Kidney capillary endothelial cell (primary cell): ENCODE results near the gene UCHL5.
"Not testable (repeated sequence)": the region's sequence is repeated elsewhere in the genome, so short reads cannot be mapped to it uniquely, and the experiment has no call there.

Experiments
- DNase-seq: peaks from one replicate; pipeline ENCODE4 v3.0.0-alpha.2; 2018; ENCODE audit warnings: low spot score

Gene UCHL5

DNA sequence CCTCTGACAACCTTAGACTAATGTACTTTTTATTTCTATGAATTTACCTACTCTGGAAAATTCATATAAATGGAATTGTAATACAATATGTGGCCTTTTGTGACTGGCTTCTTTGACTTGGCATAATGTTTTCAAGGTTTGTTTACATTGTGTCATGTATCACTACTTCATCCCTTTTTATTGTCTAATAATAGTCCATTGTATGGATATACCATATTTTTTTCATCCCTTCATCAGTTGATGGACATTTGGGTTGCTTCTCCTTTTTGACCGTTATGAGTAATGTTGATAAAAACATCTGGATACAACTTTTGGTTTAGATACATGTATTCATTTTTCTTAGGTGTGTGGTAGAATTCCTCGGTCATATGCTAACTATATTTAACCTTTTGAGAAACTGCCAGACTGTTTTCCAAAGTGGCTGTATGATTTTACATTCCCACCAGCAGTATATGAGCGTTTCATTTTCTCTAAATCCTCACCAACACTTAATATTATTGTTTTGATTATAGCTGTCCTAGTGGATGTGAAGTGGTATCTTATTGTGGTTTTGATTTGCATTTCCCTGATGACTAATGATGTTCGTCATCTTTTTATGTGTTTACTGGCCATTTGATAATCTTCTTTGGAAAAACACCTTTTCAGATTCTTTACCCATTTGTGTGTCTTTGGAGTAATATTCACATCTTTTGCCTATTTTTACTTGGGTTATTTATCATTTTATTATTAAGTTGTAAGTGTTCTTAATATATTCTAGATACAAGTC, 3.7 kb upstream of the UCHL5 start:
- no peak for DNase-seq

DNA sequence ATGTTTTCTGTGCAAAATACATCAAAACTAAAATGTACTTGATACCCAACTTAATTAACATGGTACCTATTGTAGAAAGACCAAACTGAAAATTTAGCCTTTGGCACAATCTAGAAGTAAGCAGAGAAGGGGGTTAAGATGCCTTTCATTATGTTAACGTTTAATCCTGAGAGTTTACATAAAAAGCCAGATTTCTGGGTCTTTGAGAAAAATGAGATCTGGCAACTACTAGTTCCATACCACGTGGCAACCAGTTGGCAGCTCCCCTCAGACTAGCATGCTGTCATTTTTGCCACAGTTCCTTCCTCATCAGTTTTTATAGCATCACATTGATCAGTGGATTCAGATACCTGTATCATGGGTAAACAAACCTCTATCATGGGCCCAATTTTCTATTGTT, 1.8 kb upstream of the UCHL5 start:
- DNase-seq, result no peak

DNA sequence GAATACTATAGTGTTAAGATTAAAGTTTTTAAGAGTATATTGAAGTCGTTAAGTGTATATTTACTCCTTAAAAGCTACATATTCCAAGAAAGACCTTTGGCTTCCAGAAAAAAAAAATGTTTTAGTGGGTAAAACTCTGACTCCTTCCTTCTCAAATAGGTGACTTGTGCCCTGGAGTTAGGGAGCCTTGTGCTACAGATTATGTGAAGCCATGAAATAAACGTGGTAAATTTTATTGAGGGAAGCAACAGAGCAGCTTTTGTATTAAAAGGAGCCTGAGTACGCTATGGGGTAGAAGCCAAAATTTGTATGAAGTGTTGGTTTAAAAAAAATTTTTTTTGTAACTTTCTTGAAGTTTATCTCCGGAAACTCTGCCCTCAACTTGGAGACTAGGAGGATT, 1.2 kb upstream of the UCHL5 start:
- DNase-seq, result no peak

DNA sequence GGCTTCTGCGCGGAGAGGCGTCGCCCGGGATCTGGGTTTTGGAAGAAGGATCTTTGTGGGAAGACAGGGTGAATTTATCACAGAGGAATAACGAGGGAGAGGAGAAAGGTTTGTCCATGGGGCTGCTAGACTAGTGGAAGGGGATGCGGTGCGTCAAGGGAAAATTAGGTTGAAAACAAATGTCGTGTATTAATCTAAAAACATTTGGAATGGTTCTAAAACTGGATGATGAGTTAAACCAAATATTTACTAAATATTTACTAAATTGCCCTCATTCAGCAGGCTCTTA, 899 bp upstream of the UCHL5 start:
- DNase-seq, result no peak

- DNase-seq, result peak; percentile 42
These were observed 455 bp downstream of the UCHL5 start for GRCh38 chr1:193058529-193059281.

DNA sequence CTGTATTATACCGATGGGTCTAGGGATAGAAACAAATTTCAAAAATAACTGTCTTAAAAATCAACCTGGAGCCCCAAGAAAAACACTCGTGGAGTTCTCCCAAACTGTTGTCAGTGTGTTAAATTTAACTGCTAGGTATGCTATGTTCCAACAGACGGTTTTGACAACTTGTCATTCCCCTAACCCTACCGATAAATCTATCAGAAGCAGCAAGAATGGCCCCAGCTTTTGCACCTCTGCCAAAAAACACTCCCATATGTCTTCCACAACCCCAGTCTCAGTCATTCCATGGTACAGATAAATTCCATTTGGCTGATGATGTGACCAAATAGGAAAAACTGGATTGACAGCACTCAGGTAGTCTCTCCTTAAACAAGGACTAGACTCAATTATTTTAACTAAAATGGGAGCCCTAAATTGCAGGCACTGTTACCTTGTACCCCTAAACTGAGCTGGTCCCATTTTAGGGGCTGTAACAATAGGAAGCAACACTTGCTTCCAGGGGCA, 4.9 kb downstream of the UCHL5 start:
- DNase-seq, result no peak

DNA sequence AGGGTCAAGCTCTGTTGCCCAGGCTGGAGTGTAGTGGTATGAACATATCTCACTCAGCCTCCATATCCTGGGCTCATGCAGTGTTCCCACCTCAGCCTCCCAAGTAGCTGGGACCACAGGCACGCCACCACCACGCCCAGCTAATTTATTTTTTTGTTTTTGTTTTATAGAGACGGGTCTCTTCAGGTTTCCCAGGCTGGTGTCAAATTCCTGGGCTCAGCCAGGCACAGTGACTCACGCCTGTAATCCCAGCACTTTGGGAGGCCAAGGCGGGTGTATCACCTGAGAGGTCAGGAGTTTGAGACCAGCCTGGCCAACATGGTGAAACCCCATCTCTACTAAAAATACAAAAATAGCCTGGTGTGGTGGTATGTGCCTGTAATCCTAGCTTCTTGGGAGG, 10.2 kb downstream of the UCHL5 start:
- not testable (repeated sequence) for DNase-seq

GRCh38 chr1:193042766-193043691, 16.1 kb downstream of the UCHL5 start:
- DNase-seq, result no peak

GRCh38 chr1:193040011-193040410, 19.1 kb downstream of the UCHL5 start:
- DNase-seq, result no peak

- no peak for DNase-seq
These were observed 22.7 kb downstream of the UCHL5 start for GRCh38 chr1:193036337-193037047.

- DNase-seq, result no peak
These were observed 25.6 kb downstream of the UCHL5 start for GRCh38 chr1:193033610-193034009.

DNA sequence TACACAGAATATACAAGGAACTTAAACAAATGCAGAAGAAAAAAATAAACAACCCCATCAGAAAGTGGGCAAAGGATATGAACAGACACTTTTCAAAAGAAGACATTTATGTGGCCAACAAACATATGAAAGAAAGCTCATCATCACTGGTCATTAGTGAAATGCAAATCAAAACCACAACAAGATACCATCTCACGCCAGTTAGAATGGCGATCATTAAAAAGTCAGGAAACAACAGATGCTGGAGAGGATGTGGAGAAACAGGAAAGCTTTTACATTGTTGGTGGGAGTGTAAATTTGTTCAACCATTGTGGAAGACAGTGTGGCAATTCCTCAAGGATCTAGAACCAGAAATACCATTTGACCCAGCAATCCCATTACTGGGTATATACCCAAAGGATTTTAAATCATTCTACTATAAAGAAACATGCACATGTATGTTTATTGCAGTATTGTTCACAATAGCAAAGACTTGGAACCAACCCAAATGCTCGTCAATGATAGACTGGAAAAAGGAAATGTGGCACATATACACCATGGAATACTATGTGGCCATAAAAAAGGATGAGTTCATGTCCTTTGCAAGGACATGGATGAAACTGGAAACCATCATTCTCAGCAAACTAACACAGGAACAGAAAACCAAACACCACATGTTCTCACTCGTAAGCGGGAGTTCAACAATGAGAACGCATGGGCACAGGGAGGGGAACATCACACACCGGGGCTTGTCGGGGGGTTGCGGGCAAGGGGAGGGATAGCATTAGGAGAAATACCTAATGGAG, 26.3 kb downstream of the UCHL5 start:
- not testable (repeated sequence) for DNase-seq

DNA sequence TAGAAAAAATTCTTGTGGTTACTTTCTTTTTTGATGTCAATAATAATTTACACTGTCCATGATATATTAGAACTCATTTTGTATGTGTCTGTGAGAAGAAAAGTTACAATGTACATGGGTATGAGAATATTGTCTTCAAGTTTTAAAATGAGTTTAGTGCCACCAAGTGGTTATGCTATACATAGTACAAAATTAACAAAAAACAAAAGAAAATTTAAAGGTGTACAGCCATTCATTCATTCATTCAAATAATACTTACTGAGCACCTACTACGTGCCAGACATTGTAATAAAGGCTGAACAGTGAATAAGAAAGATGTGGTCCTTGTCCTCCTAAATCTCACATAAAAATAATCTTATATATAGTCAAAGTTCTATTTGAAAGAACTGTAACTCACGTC, 27.7 kb downstream of the UCHL5 start:
- peak; percentile 49 for DNase-seq

DNA sequence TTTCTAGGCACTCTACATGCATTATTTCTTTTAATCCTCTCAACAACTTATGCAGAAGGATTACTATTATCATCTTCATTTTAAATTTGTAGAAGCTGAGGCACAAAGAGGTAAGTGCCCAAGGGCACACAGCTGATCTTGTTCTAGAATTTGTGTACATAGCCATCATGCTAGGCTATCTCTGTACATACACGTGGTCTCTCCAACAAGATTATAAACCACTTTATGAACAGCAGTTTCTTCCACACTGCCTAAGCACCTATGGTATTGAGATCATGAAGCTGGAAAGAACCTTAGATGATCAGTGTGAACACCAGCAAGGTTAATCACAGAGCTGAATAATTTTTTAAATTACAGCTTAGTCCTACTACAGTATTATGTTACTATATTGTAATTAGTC, 28.9 kb downstream of the UCHL5 start:
- no peak for DNase-seq

GRCh38 chr1:193025218-193025617, 33.9 kb downstream of the UCHL5 start:
- DNase-seq, result no peak

- DNase-seq, result peak; percentile 58
These were observed 39.6 kb downstream of the UCHL5 start for GRCh38 chr1:193019442-193020026.

DNA sequence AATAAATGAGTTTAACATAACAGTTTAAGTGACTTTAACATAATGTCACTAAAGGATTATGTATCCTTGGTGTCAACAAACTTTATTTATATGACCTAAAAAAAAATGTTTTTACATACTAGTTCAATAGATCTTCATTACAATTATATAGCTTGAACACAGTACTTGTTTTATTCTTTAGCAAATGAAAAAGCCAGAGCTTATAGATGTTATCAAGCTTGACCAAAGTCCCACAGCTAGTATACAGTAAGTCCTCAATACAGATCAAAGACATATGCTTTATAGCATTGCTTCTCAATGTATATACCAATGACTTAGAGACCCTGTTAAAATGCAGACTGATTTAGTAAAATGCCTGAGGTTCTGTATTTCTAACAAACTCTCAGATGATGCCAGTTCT, 42.4 kb downstream of the UCHL5 start:
- no peak for DNase-seq

DNA sequence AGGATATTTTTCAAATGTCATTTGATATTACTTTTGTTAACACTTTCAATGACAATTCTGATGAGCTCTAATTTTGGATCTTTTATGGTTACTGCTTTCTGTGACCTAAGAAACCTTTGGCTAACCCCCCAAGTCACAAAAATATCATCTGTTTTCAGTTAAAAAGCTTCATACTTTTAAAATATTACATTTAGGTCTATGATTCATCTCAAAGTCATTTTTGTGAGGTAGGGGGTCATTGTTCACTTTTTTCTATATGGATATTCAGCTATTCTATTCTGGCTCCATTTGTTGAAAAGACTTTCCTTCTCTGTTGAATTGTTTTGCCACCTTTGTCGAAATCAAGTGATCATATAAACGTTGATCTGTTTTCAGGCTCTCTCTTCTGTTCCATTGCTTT, 44.8 kb downstream of the UCHL5 start:
- no peak for DNase-seq

DNA sequence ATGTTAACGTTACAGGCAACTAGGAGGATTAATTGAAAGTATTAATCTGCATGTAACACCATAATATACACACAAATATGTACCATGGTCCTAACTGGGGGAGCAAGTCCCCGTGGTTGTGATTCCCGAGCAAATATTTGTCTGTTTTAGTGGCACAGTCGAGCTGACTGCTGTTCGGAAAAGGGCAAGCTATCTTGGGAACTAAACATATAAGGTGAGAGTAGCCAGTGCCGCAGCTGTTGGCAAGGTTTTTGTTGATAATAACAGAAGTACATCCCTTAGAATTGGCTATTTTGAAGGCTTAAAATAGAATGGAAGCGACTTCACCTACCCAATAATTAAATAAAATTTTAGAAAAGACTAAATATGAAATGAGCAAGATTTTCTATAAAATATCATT, 45.5 kb downstream of the UCHL5 start:
- DNase-seq, result no peak

GRCh38 chr1:193013005-193013404, 46.2 kb downstream of the UCHL5 start:
- no peak for DNase-seq

- DNase-seq, result no peak
These were observed 47.8 kb downstream of the UCHL5 start for GRCh38 chr1:193011406-193011805.
